HepG2 (cell line): ENCODE measurements around the gene POLDIP3.

ENCODE experiments used
- CTCF ChIP-seq: sonication (generic); formaldehyde crosslinking; IDR thresholded peaks from 2 replicates; pipeline ENCODE4 v1.5.0; 2020; ENCODE audit warnings: mild to moderate bottlenecking, missing genetic modification reagents, moderate library complexity
- EZH2 ChIP-seq: conservative IDR thresholded peaks from 2 replicates; pipeline ENCODE4 v1.6.1; 2012; ENCODE audit warnings: mild to moderate bottlenecking, low read depth, low read length, moderate library complexity
- FOXP4 ChIP-seq: sonication (generic); formaldehyde crosslinking; IDR thresholded peaks from 2 replicates; pipeline ENCODE4 v1.4.0; 2020; ENCODE audit warnings: missing genetic modification reagents
- NR2F1 ChIP-seq, 2 experiments: fragments of 450-650 bp in 1 of 2; formaldehyde crosslinking in 1 of 2; IDR thresholded peaks; 2 replicates each; pipeline versions ENCODE4 v1.5.0 to v1.6.1; 2016 to 2020; ENCODE audit warnings: mild to moderate bottlenecking in 1 of 2, missing compliant biosample characterization in 1 of 2, missing genetic modification reagents in 1 of 2, moderate library complexity in 1 of 2
- ZBED4 ChIP-seq: sonication (generic); formaldehyde crosslinking; IDR thresholded peaks from 2 replicates; pipeline ENCODE4 v1.4.0; 2020; ENCODE audit warnings: missing genetic modification reagents, borderline replicate concordance
- ZC3H4 ChIP-seq: sonication (generic); formaldehyde crosslinking; IDR thresholded peaks from 2 replicates; pipeline ENCODE4 v1.4.0; 2020; ENCODE audit warnings: missing genetic modification reagents, borderline replicate concordance
- ZNF274 ChIP-seq: sonication (generic); formaldehyde crosslinking; IDR thresholded peaks from 2 replicates; pipeline ENCODE4 v1.5.1; 2020; ENCODE audit warnings: mild to moderate bottlenecking, missing genetic modification reagents

- TF ChIP-seq ZNF274 (CRISPR knock-in tag) (no peak), NR2F1 (CRISPR knock-in tag; IDR thresholded peaks at IDR 0.05) (no peak), CTCF (CRISPR knock-in tag) (no peak), ZBED4 (CRISPR knock-in tag) (no peak), ZC3H4 (CRISPR knock-in tag) (no peak), EZH2 (no peak), FOXP4 (no peak)
Measured at GRCh38 chr22:42611051-42611450, 3.6 kb downstream of the POLDIP3 start.
